GM23248 (cell line): ENCODE data around the gene ZNF331.

Experiments used
- EZH2 ChIP-seq: fragments of 200-600 bp; sonication (generic); IDR thresholded peaks from 2 replicates; pipeline ENCODE4 v1.6.1; 2018; ENCODE audit warnings: antibody characterized with exemption, mild to moderate bottlenecking; ENCODE audit not compliant: insufficient read depth, poor library complexity, severe bottlenecking
- EZH2phosphoT487 ChIP-seq: fragments of 200-600 bp; sonication (generic); IDR thresholded peaks from 2 replicates; pipeline ENCODE4 v1.6.1; 2018; ENCODE audit warnings: antibody characterized with exemption, moderate library complexity, mild to moderate bottlenecking, low read depth; ENCODE audit not compliant: insufficient read depth

DNA sequence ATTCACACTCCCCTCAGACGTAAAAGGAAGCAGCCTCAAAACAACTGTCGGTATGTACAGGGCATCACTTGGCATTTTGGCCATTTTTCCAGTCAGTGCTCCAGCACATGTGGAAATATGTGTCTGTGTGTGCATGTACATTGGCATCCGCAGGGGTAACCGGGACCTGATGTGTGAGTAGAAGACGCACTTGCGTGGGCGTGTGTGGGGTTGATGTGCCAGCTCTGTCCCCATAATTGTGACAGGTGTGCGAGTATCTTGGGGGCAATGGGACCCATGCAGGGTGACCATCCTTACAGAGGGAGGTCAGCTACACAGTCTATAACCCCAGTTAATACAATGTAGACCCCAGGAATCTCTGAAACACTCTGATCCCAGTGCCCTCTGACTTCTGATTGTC is 7.3 kb upstream of the ZNF331 start:
- TF ChIP-seq EZH2 (no peak), EZH2phosphoT487 (no peak)
